Neural progenitor cell (in vitro differentiated cells): ENCODE results near the gene TTLL3.

Experiments
- EZH2 ChIP-seq: fragments of 200-600 bp; sonication (generic); IDR thresholded peaks from 2 replicates; pipeline ENCODE4 v1.6.1; 2017; ENCODE audit warnings: antibody characterized with exemption, mild to moderate bottlenecking, moderate library complexity
- EZH2phosphoT487 ChIP-seq: fragments of 200-600 bp; sonication (generic); IDR thresholded peaks from 2 replicates; pipeline ENCODE4 v1.6.1; 2017; ENCODE audit warnings: antibody characterized with exemption
- TF ChIP-seq, protein P1 (sequence below): fragments of 200-600 bp; sonication (generic); IDR thresholded peaks from 2 replicates; pipeline ENCODE4 v1.5.1; 2017; ENCODE audit warnings: antibody characterized with exemption, mild to moderate bottlenecking

DNA sequence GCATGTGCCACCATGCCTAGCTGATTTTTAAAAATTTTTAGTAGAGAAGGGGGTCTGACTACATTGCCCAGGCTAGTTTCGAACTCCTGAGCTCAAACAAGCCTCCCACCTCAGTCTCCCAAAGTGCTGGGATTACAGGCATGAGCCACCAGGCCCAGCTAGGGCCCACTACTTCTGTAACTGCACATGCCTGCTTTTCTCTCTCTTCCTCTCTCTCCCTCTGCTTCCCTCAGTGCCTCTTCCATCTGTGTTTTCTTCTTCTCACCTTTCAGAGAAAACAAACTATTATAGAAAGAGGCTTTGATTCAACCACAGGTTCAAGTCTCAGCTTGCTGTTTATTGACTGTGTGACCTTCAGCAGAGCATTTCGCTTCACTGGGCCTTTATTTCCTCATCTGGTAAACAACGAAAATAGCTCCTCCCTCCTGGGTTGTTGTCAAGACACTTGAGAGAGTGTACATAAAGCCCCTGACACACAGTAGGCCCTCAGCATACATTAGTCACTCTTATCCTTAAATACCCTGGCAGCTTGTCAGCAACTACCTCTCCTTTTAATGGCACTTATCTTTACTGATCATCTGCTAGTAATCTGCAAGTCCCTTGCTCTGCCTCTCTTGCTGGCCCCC is 28.0 kb upstream of the TTLL3 start:
- TF ChIP-seq, protein P1, sequence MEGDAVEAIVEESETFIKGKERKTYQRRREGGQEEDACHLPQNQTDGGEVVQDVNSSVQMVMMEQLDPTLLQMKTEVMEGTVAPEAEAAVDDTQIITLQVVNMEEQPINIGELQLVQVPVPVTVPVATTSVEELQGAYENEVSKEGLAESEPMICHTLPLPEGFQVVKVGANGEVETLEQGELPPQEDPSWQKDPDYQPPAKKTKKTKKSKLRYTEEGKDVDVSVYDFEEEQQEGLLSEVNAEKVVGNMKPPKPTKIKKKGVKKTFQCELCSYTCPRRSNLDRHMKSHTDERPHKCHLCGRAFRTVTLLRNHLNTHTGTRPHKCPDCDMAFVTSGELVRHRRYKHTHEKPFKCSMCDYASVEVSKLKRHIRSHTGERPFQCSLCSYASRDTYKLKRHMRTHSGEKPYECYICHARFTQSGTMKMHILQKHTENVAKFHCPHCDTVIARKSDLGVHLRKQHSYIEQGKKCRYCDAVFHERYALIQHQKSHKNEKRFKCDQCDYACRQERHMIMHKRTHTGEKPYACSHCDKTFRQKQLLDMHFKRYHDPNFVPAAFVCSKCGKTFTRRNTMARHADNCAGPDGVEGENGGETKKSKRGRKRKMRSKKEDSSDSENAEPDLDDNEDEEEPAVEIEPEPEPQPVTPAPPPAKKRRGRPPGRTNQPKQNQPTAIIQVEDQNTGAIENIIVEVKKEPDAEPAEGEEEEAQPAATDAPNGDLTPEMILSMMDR: no peak
- TF ChIP-seq EZH2phosphoT487 (no peak), EZH2 (no peak)
